Bronchial epithelial cell (primary cell): ENCODE results near the gene TMEM94. TPM values are rescaled to one million over a fixed set of nuclear protein-coding genes. Genes with fewer than 3 reads are reported as not detected.

Experiments used
- DNase-seq: peaks from one replicate; pipeline ENCODE4 v3.0.0-alpha.2; 2010; ENCODE audit warnings: low read depth
- FAIRE-seq: peaks from 2 replicates; lab custom pipeline; 2011; peaks lifted over from hg19 to GRCh38; lab: Jason Lieb, UNC
- H3K27me3 ChIP-seq: 2 replicates; pipeline ENCODE4 v1.5.1; 2011; ENCODE audit warnings: low read length; ENCODE audit not compliant: control insufficient read depth, insufficient read depth
- H3K36me3 ChIP-seq: 2 replicates; pipeline ENCODE4 v1.5.1; 2011; ENCODE audit warnings: low read length; ENCODE audit not compliant: control insufficient read depth, insufficient read depth
- H3K4me3 ChIP-seq: 2 replicates; pipeline ENCODE4 v1.5.1; 2011; ENCODE audit warnings: mild to moderate bottlenecking, low read depth, low read length, control low read depth
- total RNA-seq: library from RNA; depleted of rRNA; stranded (reverse); fragments of >200 nt; gene quantifications from 2 replicates; pipeline ENCODE4 v1.2.1, GENCODE V29; 2014
- TF ChIP-seq, protein P1 (sequence below): IDR thresholded peaks from 2 replicates; pipeline ENCODE4 v1.5.1; 2011; ENCODE audit warnings: mild to moderate bottlenecking, moderate library complexity, low read length, control low read depth, inconsistent platforms; ENCODE audit not compliant: insufficient read depth, severe bottlenecking

The TMEM94 gene
- total RNA-seq, 1 donor from 2014 or later, result 13.7 TPM

GRCh38 chr17:75505640-75506039 is 49.2 kb downstream of the TMEM94 start:
- H3K27me3 ChIP-seq, result no peaks in the 10 kb centered on the region
- FAIRE-seq, result no peak
- TF ChIP-seq, protein P1, sequence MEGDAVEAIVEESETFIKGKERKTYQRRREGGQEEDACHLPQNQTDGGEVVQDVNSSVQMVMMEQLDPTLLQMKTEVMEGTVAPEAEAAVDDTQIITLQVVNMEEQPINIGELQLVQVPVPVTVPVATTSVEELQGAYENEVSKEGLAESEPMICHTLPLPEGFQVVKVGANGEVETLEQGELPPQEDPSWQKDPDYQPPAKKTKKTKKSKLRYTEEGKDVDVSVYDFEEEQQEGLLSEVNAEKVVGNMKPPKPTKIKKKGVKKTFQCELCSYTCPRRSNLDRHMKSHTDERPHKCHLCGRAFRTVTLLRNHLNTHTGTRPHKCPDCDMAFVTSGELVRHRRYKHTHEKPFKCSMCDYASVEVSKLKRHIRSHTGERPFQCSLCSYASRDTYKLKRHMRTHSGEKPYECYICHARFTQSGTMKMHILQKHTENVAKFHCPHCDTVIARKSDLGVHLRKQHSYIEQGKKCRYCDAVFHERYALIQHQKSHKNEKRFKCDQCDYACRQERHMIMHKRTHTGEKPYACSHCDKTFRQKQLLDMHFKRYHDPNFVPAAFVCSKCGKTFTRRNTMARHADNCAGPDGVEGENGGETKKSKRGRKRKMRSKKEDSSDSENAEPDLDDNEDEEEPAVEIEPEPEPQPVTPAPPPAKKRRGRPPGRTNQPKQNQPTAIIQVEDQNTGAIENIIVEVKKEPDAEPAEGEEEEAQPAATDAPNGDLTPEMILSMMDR, result no peak
- no peak overlapping the region for H3K4me3 ChIP-seq
- H3K36me3 ChIP-seq, result peaks cover 17% of the 10 kb centered on the region
- DNase-seq, result no peak

DNA sequence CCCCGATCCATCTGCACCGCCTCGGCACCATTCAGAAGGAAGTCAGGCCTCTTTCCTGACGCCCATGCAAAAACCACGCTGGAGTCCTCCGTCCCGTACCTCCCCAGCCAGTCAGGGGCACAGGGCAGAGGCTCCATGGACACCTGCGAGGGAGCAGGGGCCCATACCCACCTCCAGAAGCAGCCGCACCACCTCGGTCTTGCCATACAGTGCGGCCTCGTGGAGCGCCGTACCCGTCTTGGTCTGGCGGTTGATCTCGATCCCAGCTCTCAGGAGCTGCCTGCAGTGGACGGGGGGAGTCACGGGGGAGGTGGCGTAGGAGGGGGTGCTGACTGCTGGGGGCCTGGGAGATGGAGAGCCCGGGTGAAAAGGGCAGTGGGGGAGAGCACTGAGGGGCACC is 49.7 kb downstream of the TMEM94 start:
- H3K27me3 ChIP-seq, result no peaks in the 10 kb centered on the region
- TF ChIP-seq, protein P1, result no peak
- no peak overlapping the region for H3K4me3 ChIP-seq
- peaks cover 17% of the 10 kb centered on the region for H3K36me3 ChIP-seq
- FAIRE-seq, result no peak
- DNase-seq, result no peak

DNA sequence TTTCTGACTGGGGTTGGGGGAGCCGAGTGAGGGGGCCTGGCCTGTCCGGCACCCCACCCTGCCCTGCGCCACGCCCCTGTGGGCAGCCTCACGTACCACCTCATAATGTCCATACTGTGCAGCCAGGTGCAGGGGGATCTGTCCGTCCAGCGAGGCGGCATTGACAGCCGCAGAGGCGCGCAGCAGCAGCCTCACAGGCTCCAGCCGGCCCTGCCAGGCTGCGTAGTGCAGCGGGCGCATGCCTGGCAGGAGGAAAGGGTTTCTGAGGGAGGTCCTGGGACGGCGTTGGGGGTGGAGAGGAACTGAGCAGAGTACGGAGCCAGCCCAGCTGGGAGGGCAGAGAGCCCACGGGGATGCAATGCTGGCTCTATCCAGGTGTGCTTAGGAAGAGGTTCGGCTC is 50.5 kb downstream of the TMEM94 start:
- TF ChIP-seq, protein P1, result no peak
- DNase-seq (no peak), FAIRE-seq (no peak)
- H3K4me3 ChIP-seq, result no peak overlapping the region
- H3K36me3 ChIP-seq, result peaks cover 16% of the 10 kb centered on the region
- no peaks in the 10 kb centered on the region for H3K27me3 ChIP-seq

- FAIRE-seq, result no peak
- H3K4me3 ChIP-seq, result no peak overlapping the region
Observed at GRCh38 chr17:75507733-75508719, 51.6 kb downstream of the TMEM94 start.

DNA sequence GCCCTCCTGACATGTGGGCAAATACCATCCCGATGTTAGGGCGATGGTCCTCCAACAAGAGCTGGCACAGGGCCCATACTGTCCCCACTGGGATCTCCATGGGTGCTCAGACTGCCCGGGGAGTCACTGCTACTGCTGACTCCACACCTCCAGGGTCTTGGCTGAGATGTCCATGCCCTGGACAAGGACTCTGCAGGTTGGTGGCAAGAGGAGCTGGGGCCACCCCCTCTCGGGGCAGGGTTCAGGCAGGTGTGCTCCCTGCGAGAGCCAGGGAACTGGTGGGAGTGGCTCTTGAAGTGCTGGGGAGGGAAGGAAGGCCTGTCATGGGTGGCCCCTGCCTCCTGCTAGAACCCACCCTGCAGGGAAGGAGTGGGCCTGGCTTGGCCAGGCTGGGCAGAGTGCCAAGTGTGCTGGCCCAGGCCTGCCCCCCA is 52.5 kb downstream of the TMEM94 start:
- no peaks in the 10 kb centered on the region for H3K27me3 ChIP-seq
- peaks cover 13% of the 10 kb centered on the region for H3K36me3 ChIP-seq
- no peak overlapping the region for H3K4me3 ChIP-seq
- no peak for FAIRE-seq
- TF ChIP-seq, protein P1, result no peak
- no peak for DNase-seq

More at GRCh38 chr17:75507733-75508719, 51.6 kb downstream of the TMEM94 start:
- DNase-seq, result no peak
- TF ChIP-seq, protein P1, result no peak
- peaks cover 13% of the 10 kb centered on the region for H3K36me3 ChIP-seq
- no peaks in the 10 kb centered on the region for H3K27me3 ChIP-seq
